ENCODE data around the gene IVD. TPM values are rescaled to one million over a fixed set of nuclear protein-coding genes. Genes with fewer than 3 reads are reported as not detected.

IVD gene
- total RNA-seq, 1 experiment from 2014 or later: 74.5 TPM

DNA sequence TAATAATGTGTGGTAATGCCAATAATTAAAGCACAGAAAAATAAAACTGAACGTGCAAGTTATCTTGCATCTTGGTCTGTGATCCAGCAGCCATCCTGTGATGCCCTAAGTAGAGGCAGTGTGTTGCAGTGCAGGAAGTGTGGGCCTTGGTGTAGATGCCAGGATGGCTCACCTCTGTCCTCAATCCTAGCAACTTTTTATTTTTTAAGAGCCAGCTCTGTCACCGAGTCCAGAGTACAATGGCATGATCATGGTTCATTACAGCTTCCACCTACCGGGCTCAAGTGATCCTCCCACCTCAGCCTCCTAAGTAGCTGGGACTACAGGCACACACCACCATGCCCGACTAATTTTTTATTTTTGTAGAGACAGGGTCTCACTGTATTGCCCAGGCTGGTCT is 42.8 kb downstream of the IVD start:
- intact Hi-C loops (cut with micrococcal nuclease; ENCODE audit: unreplicated experiment): no loop called here
- TF ChIP-seq, protein P1, sequence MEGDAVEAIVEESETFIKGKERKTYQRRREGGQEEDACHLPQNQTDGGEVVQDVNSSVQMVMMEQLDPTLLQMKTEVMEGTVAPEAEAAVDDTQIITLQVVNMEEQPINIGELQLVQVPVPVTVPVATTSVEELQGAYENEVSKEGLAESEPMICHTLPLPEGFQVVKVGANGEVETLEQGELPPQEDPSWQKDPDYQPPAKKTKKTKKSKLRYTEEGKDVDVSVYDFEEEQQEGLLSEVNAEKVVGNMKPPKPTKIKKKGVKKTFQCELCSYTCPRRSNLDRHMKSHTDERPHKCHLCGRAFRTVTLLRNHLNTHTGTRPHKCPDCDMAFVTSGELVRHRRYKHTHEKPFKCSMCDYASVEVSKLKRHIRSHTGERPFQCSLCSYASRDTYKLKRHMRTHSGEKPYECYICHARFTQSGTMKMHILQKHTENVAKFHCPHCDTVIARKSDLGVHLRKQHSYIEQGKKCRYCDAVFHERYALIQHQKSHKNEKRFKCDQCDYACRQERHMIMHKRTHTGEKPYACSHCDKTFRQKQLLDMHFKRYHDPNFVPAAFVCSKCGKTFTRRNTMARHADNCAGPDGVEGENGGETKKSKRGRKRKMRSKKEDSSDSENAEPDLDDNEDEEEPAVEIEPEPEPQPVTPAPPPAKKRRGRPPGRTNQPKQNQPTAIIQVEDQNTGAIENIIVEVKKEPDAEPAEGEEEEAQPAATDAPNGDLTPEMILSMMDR (IDR thresholded peaks at IDR 0.05; ENCODE audit: insufficient read depth in 1 of 2, low read depth in 1 of 2, low read length in 1 of 2, severe bottlenecking in 1 of 2, unreplicated experiment in 1 of 2): no peak
- POLR2A ChIA-PET: no interaction called here

GRCh38 chr15:40449275-40449674 is 43.7 kb downstream of the IVD start:
- Mint-ChIP-seq H3K9me3 (ENCODE audit: unreplicated experiment) (no peaks in the 10 kb centered on the region), H3K4me3 (ENCODE audit: unreplicated experiment) (no peak overlapping the region), H3K27ac (ENCODE audit: unreplicated experiment) (no peak overlapping the region), H3K27me3 (ENCODE audit: insufficient read depth, unreplicated experiment) (no peaks in the 10 kb centered on the region), H3K36me3 (ENCODE audit: insufficient read depth, unreplicated experiment) (no peaks in the 10 kb centered on the region), H3K4me1 (ENCODE audit: low read depth, unreplicated experiment) (peaks cover 12% of the 10 kb centered on the region)
- BruUV-seq (replicated peaks): no TSS peak
- no peaks in the 10 kb centered on the region for H3K36me3 ChIP-seq (ENCODE audit: control insufficient read depth, insufficient read depth, low read length)
- no peaks in the 10 kb centered on the region for H3K27me3 ChIP-seq (replicated peaks; ENCODE audit: control insufficient read depth, insufficient read depth, low read length)
- peaks cover 21% of the 10 kb centered on the region for H3K4me1 ChIP-seq
- intact Hi-C loops (cut with micrococcal nuclease; ENCODE audit: unreplicated experiment): no loop called here
- TF ChIP-seq, protein P1 (IDR thresholded peaks at IDR 0.05; ENCODE audit: insufficient read depth in 1 of 2, low read depth in 1 of 2, low read length in 1 of 2, severe bottlenecking in 1 of 2, unreplicated experiment in 1 of 2): no peak
- no peak overlapping the region for H3K4me3 ChIP-seq (ENCODE audit: low read depth, low read length)
- no peaks in the 10 kb centered on the region for H3K9me3 ChIP-seq
- no peak for DNase-seq
- POLR2A ChIA-PET: no interaction called here
- CTCF ChIA-PET: no interaction called here

More for the DNA sequence above, 42.8 kb downstream of the IVD start:
- H3K36me3 ChIP-seq (ENCODE audit: control insufficient read depth, insufficient read depth, low read length): no peaks in the 10 kb centered on the region
- CTCF ChIA-PET: no interaction called here
- no peak overlapping the region for H3K4me3 ChIP-seq (ENCODE audit: low read depth, low read length)
- H3K9me3 Mint-ChIP-seq (ENCODE audit: unreplicated experiment): no peaks in the 10 kb centered on the region
- H3K9me3 ChIP-seq: no peaks in the 10 kb centered on the region
- H3K27ac Mint-ChIP-seq (ENCODE audit: unreplicated experiment): no peak overlapping the region
- H3K4me1 Mint-ChIP-seq (ENCODE audit: low read depth, unreplicated experiment): peaks cover 14% of the 10 kb centered on the region
- H3K4me1 ChIP-seq: peaks cover 19% of the 10 kb centered on the region
- H3K27me3 Mint-ChIP-seq (ENCODE audit: insufficient read depth, unreplicated experiment): no peaks in the 10 kb centered on the region
- H3K4me3 Mint-ChIP-seq (ENCODE audit: unreplicated experiment): no peak overlapping the region
- BruUV-seq (replicated peaks): no TSS peak
- DNase-seq: no peak
- H3K36me3 Mint-ChIP-seq (ENCODE audit: insufficient read depth, unreplicated experiment): peaks cover 5% of the 10 kb centered on the region
- H3K27me3 ChIP-seq (replicated peaks; ENCODE audit: control insufficient read depth, insufficient read depth, low read length): no peaks in the 10 kb centered on the region

GRCh38 chr15:40450047-40450446 is 44.5 kb downstream of the IVD start:
- TF ChIP-seq, protein P1 (IDR thresholded peaks at IDR 0.05; ENCODE audit: insufficient read depth in 1 of 2, low read depth in 1 of 2, low read length in 1 of 2, severe bottlenecking in 1 of 2, unreplicated experiment in 1 of 2): no peak
- H3K36me3 ChIP-seq (ENCODE audit: control insufficient read depth, insufficient read depth, low read length): no peaks in the 10 kb centered on the region
- Mint-ChIP-seq H3K27me3 (ENCODE audit: insufficient read depth, unreplicated experiment) (no peaks in the 10 kb centered on the region), H3K4me1 (ENCODE audit: low read depth, unreplicated experiment) (peaks cover 20% of the 10 kb centered on the region), H3K36me3 (ENCODE audit: insufficient read depth, unreplicated experiment) (no peaks in the 10 kb centered on the region), H3K4me3 (ENCODE audit: unreplicated experiment) (no peak overlapping the region), H3K9me3 (ENCODE audit: unreplicated experiment) (no peaks in the 10 kb centered on the region), H3K27ac (ENCODE audit: unreplicated experiment) (no peak overlapping the region)
- no peaks in the 10 kb centered on the region for H3K9me3 ChIP-seq
- ChIA-PET CTCF (interaction anchor here (1.1 kb wide), 1 partner anchor 8 kb away, joined by 3 read pairs; no protein-coding TSS in a partner anchor), POLR2A (no interaction called here)
- intact Hi-C loops (cut with micrococcal nuclease; ENCODE audit: unreplicated experiment): no loop called here
- DNase-seq: no peak
- no peaks in the 10 kb centered on the region for H3K27me3 ChIP-seq (replicated peaks; ENCODE audit: control insufficient read depth, insufficient read depth, low read length)
- H3K4me1 ChIP-seq: peaks cover 28% of the 10 kb centered on the region
- BruUV-seq (replicated peaks): no TSS peak
- H3K4me3 ChIP-seq (ENCODE audit: low read depth, low read length): no peak overlapping the region
